ENCODE measurements around the gene MRPL4. TPM values are rescaled to one million over a fixed set of nuclear protein-coding genes. Genes with fewer than 3 reads are reported as not detected.
A peak's percentile ranks its signal among the peaks of the same experiment; 100 is the strongest.

Gene MRPL4
- total RNA-seq, 1 donor from 2014 or later, result 55.0 TPM

- no peaks in the 10 kb centered on the region for H3K9me3 ChIP-seq
- peaks cover 17% of the 10 kb centered on the region for H3K4me1 ChIP-seq
- peak overlapping the region; percentile 68 for H3K27ac ChIP-seq
- H3K36me3 ChIP-seq, result no peaks in the 10 kb centered on the region
- no peaks in the 10 kb centered on the region for H3K27me3 ChIP-seq
- peak overlapping the region; percentile 44 to 48 for H3K4me3 ChIP-seq
- intact Hi-C loops (cut with DNase I), result loop anchor here (5.0 kb wide), 1 partner anchor 61 kb away; the partner anchor contains the start of gene RAVER1
- no peak for TF ChIP-seq POLR2AphosphoS5 (IDR thresholded peaks at IDR 0.05; ENCODE audit: insufficient read depth in 1 of 2, low read depth in 1 of 2)
- TF ChIP-seq CTCF (IDR thresholded peaks at IDR 0.05), result no peak
- TF ChIP-seq POLR2A (IDR thresholded peaks at IDR 0.05), result no peak
- no peak for DNase-seq (ENCODE audit: extremely low spot score in 2 of 2)
Observed at GRCh38 chr19:10271543-10272086, 19.6 kb downstream of the MRPL4 start.

- TF ChIP-seq POLR2AphosphoS5 (IDR thresholded peaks at IDR 0.05; ENCODE audit: insufficient read depth in 1 of 2, low read depth in 1 of 2) (no peak), CTCF (IDR thresholded peaks at IDR 0.05) (no peak), POLR2A (IDR thresholded peaks at IDR 0.05) (no peak)
- Histone ChIP-seq H3K36me3 (no peaks in the 10 kb centered on the region), H3K27ac (no peak overlapping the region), H3K4me3 (no peak overlapping the region), H3K4me1 (peaks cover 15% of the 10 kb centered on the region), H3K9me3 (no peaks in the 10 kb centered on the region), H3K27me3 (no peaks in the 10 kb centered on the region)
- intact Hi-C loops (cut with DNase I), result loop anchor here (5.0 kb wide), 1 partner anchor 58 kb away; the partner anchor contains the start of gene RAVER1
- no peak for DNase-seq (ENCODE audit: extremely low spot score in 2 of 2)
Observed at GRCh38 chr19:10274589-10274988, 22.6 kb downstream of the MRPL4 start.

GRCh38 chr19:10277795-10278589 is 26.0 kb downstream of the MRPL4 start:
- Histone ChIP-seq H3K27me3 (no peaks in the 10 kb centered on the region), H3K36me3 (no peaks in the 10 kb centered on the region), H3K27ac (no peak overlapping the region), H3K9me3 (no peaks in the 10 kb centered on the region), H3K4me3 (no peak overlapping the region), H3K4me1 (no peaks in the 10 kb centered on the region)
- DNase-seq (ENCODE audit: extremely low spot score in 2 of 2), result no peak
- intact Hi-C loops (cut with DNase I), result no loop called here
- TF ChIP-seq POLR2AphosphoS5 (IDR thresholded peaks at IDR 0.05; ENCODE audit: insufficient read depth in 1 of 2, low read depth in 1 of 2) (no peak), POLR2A (IDR thresholded peaks at IDR 0.05) (no peak), CTCF (IDR thresholded peaks at IDR 0.05) (no peak)

- DNase-seq (ENCODE audit: extremely low spot score in 2 of 2), result no peak
- Histone ChIP-seq H3K36me3 (peaks cover 0 to 5% of the 10 kb centered on the region in 2 donors), H3K4me3 (no peak overlapping the region), H3K27ac (no peak overlapping the region), H3K27me3 (no peaks in the 10 kb centered on the region), H3K4me1 (no peaks in the 10 kb centered on the region), H3K9me3 (no peaks in the 10 kb centered on the region)
- intact Hi-C loops (cut with DNase I), result no loop called here
- TF ChIP-seq CTCF (IDR thresholded peaks at IDR 0.05) (no peak), POLR2A (IDR thresholded peaks at IDR 0.05) (no peak), POLR2AphosphoS5 (IDR thresholded peaks at IDR 0.05; ENCODE audit: insufficient read depth in 1 of 2, low read depth in 1 of 2) (no peak)
Observed at GRCh38 chr19:10278935-10279334, 26.9 kb downstream of the MRPL4 start.
